ENCODE results near the gene OOSP4B.
"Not testable (repeated sequence)": the region's sequence is repeated elsewhere in the genome, so short reads cannot be mapped to it uniquely, and the experiment has no call there.

Gene OOSP4B

DNA sequence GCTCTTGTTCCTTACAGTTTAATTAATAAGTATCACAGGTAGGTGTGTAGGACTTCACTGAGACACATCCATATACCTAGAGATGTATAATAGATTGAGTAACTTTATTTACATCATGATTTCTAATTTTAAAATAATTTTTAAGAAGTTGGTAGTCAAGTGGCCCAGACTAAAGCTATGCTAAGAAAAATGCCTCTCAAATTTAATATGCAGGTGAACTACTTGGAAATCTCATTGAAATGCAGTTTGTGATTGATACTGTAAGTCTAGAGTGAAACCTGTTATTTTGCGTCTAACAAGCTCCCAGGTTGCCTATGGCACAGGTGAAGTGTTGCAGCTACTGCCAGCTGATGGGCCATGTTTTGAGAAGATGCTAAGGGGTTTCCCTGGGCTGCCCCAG is at the start of gene OOSP4B:
Gene OOSP4B (plus strand): TSS at position 301 of the 400 bp plus-strand sequence.
- no peak for DNase-seq (ENCODE audit: low read depth)

DNA sequence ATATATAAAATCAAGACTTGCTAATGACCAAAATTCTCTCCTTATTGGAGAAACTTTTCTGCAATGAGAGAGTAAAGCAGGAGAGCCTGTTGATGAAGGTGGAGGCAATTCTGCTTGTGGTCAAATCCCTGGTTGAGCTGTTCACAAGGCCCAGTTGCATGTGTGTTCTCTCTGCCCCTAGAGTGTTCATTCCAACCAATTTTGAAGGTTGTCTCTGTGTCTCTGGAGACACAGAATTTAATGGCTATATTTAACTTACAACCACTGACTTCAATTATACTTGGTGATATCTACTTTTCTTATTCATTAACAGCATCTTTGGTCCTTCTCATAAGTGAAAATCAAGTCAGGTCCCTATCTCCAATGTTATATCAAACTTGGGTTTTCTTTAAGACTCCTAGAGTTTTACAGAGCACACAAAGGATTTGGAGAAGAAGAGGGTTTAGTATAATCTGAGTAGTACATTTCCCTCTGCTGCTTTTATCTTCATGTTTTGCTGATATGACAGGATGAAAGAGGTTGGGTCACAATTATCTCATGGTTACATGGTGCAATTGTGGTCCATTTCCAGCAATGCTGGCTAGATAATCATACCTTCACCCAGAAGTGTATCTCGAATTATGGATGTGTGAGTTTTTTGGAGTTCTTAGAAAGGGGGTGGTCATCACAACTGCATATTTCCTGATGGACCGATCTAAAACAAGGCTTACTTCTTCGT is 49.1 kb upstream of the OOSP4B start:
- no peak for DNase-seq (ENCODE audit: low read depth)

DNA sequence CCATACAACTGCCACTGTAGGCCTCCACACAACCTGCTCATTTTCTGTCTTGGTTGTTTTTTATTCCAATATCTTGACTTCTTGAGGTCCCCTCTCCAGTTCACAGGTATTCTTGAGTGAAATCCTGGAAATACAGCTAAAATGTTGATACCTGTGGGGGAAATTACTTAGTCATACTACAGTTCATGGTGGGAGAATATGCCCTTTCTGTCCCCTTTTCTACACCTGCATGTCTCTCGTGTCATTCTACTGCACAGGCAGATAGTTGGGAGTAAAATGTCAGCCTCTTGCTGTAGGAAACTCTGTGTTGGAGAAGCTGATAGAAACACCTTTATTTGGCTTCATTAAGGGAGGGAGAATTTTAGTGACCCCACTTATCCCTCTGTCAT is 48.6 kb upstream of the OOSP4B start:
- DNase-seq (ENCODE audit: low read depth): no peak

DNA sequence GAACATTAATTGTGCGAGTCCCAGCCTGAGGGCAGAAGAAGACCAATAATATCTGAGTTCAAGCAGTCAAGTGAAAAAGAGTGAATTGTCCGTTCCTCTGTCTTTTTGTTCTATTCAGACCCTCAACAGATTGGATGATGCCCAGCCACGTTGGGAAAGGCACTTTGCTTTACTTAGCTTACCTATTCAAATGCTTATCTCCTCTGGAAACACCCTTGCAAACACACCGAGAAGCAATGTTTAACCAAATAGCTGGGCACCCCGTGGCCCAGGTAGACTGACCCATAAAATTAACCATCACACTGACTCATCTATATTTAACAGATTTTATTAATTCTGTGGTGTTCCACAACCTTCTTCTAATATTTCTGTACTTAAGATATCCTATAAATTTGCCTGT is 43.9 kb upstream of the OOSP4B start:
- no peak for DNase-seq (ENCODE audit: low read depth)

DNA sequence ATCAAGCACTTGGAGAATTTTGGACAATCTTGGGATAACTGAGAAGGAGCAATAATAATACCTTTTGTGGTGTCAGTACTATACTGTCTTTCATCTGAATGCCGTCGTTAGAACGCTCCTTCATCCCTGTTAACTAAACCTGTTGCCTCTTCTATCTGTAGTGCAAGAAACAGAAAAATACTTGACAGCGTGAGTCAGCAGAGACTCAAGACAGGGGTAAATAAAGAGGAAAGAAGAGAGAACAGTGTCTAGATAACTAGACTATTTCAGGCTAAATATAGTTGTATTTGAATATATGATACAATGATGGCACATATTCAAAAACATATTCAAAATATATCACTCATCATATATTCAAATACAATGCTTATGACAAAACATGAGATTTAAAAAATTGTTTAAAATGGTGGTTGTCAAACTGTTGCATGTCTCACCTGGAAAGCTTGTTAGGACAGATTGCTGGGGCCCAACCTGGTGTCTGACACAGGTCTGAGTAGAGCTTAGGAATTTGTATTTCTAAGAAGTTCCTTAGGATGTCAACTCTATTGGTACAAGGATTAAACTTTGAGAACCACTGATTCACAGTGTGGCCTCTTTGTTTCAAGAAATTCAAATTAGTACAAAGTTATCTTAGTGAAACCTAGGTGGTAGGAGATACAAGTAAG is 35.7 kb upstream of the OOSP4B start:
- no peak for DNase-seq (ENCODE audit: low read depth)

DNA sequence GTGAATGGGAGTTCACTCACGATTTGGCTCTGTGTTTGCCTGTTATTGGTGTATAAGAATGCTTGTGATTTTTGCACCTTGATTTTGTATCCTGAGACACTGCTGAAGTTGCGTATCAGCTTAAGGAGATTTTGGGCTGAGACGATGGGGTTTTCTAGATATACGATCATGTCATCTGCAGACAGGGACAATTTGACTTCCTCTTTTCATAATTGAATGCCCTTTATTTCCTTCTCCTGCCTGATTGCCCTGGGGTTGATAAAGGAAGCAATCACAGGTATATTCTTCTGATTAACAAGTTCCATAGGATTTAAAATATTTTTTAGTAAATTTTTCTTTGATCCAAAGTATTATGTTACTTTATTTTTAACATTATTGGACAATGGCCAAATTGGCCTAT is 34.9 kb upstream of the OOSP4B start:
- DNase-seq (ENCODE audit: low read depth): not testable (repeated sequence)

DNA sequence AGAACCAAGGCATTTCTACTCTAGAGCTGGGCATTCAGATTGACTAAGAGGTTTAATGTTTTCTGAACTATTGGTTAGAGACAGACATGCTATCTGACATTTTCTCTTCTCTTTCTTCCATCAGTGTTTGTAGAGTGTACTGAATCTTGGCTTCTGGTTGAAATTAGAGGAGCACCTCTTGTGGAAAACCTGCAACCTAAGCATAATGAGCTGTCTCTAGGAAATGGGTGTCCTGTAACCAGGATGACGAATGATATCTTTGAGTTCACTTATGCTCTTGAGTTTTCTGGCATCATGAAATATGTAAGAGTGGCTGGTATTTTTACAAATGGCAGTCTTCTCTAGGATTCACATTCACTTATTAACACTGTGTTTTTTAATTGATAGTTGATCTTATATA is 33.8 kb upstream of the OOSP4B start:
- DNase-seq (ENCODE audit: low read depth): no peak

DNA sequence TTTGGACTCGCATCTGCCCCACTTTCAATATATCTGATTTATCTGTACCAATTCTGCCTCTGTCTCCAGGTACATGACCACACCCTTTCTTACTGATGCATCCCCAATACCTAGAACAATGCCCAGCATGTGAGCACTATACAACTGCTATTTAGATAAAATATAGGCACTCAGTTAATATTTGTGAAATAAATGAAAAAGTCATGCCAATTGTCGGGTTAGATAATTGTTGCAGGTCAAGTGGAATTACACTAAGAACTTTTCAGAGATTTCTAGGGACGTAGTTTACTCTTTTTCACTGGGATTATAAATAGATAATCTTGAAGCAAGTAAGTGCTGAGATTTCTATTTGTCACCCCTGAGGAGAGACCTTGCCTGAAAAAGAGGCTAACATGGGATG is 32.6 kb upstream of the OOSP4B start:
- no peak for DNase-seq (ENCODE audit: low read depth)

DNA sequence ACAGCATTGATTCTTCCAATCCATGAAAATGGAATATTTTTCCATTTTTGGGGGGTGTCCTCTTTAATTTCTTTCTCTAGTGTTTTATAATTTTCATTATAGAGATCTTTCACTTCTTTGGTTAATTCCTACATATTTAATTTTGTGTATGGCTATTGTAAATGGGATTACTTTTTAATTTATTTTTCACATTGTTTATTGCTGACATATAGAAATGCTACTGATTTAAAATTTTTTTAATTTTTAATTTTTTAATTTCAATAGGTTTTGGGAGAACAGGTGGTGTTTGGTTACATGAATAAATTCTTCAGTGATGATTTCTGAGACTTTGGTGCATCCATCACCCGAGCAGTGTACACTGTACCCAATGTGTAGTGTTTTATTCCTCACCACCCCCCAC is 26.6 kb upstream of the OOSP4B start:
- no peak for DNase-seq (ENCODE audit: low read depth)

DNA sequence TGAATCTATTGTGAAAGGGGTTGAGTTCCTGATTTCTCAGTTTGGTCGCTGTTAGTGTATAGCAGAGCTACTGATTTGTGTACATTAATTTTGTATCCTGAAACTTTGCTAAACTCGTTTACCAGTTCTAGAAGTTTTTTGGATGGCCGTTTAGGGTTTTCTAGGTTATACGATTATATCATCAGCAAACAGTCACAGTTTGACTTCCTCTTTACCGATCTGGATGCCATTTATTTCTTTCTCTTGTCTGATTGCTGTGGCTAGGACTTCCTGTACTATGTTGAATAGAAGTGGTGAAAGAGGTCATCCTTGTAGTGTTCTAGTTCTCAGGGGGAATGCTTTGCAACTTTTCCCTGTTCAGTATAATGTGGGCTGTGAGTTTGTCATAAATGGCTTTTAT is 24.6 kb upstream of the OOSP4B start:
- DNase-seq (ENCODE audit: low read depth): no peak

DNA sequence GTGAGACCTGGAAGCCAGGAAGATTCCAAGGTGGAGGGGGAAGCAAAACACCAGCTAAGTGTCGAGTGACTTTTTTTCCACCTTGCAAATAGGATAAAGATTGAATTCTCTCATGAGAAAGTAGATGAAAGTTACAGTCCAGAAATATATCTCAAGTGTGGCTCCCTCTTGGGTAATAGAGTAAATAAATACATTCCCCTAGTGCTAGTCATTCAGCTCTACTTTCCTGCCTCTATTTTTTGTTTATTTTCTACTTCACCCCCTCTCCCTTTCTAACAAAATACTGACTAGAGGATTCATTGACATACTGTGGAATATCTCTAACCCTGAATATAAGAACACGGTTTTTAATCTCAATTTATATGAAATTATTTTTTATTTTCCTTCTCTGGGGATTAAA is 19.2 kb upstream of the OOSP4B start:
- peak; percentile 48 for DNase-seq (ENCODE audit: low read depth)

DNA sequence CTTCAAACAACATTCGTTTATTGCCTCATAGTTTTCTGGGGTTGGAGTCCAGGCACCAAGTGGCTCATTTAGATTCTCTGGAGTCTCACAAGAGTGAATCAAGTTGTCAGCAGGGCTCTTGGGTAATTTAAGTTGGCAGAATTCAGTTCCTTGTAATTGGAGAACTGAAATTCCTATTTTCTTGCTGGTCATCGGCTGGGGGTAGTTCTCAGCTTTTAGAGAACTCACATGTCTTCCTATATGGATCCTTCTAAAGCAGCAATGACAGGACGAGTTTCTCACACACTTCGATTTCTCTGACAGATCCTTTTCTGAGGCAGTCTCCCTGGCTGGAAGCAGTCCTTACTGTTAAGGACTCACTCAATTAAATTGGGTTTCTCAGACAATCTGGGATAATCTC is 17.3 kb upstream of the OOSP4B start:
- DNase-seq (ENCODE audit: low read depth): no peak

DNA sequence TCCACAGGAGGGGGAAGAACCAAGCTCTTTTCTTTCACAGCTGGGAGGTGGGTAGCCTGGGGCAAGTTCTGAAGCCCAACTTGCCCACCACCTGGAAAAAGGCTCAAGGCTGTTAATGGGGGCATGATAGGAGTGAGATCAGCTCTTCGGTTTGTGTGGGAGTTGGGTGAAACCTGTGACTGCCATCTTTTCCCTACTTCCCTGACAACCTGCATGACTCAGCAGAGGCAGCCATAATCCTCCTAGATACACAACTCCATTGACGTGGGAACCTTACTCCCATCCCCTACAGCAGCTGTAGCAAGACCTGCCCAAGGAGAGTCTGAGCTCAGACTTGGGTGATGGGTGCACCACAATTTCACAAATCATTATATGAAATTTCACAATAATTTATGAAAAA is 13.3 kb upstream of the OOSP4B start:
- no peak for DNase-seq (ENCODE audit: low read depth)

DNA sequence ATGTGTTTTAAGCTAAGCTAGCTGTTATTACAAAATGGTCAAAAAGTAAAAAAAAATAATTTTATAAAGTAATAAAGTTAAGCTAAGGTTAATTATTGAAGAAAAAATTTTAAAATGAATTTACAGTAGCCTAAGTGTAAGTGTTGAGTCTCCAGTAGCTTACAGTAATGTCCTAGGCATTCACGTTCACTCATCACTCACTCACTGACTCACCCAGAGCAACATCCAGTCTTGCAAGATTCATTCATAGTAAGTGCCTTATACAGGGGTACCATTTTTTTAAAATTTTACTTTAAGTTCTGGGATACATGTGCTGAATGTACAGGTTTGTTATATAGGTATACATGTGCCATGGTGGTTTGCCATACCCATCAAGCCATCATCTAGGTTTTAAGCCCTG is 11.6 kb upstream of the OOSP4B start:
- peak; percentile 76 for DNase-seq (ENCODE audit: low read depth)

DNA sequence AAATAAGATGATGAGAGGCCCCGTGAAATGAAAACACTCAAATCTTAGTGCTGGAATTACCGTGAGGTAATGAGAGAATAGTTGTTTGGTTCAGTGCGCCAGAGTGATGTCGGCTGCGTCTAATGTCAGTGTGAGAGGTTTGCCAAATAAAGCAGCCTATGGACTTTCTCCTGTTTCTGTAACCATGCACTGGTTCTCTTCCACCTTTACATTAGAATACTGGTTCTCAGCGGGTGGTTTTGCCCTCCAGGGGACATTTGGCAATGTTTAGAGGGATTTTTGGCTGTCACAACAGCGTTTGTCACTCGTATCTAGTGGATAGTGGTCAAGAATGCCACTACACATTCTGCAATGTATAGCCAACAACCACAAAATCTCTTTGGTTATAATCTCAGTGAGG is 1.1 kb downstream of the OOSP4B start:
- no peak for DNase-seq (ENCODE audit: low read depth)

DNA sequence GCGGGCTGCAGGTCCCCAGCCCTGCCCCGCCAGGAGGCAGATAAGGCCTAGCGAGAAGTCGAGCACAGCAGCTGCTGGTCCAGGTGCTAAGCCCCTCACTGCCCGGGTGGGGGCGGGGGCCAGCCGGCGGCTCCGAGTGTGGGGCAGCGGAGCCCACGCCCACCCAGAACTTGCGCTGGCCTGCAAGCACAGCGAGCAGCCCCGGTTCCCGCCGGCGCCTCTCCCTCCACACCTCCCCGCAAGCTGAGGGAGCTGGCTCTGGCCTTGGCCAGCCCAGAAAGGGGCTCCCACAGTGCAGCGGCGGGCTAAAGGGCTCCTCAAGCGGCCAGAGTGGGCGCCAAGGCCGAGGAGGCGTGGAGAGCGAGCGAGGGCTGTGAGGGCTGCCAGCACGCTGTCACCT is 3.4 kb downstream of the OOSP4B start:
- DNase-seq (ENCODE audit: low read depth): not testable (repeated sequence)

DNA sequence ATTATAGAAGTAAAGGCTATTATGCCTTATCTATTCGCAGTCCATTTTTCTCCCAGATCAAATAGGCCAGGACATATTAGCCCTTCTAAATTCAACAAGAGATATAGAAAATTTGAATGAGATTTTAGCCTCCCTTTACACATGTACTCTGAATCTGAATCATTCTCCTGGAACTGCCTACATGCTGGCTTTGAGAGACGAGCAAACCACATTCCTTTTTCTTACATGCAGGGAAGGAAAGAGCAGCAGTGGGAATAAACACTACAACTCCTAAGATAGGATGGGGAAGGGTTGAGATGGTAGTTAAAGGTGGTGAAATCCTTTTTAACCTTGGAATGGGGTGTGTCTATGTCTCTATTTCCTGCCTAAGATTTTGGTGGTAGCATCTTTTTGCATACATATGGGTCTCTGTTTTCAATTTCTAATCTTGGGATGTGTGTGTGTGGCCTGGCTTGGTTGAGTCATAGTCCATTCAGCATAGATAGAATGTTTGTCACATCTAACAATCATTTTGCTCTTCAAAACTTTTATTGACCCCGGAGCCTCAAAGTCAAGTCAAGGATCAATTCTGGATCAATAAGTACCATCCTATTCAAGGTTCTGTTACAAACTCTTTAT is 12.1 kb downstream of the OOSP4B start:
- peak; percentile 48 for DNase-seq (ENCODE audit: low read depth)

DNA sequence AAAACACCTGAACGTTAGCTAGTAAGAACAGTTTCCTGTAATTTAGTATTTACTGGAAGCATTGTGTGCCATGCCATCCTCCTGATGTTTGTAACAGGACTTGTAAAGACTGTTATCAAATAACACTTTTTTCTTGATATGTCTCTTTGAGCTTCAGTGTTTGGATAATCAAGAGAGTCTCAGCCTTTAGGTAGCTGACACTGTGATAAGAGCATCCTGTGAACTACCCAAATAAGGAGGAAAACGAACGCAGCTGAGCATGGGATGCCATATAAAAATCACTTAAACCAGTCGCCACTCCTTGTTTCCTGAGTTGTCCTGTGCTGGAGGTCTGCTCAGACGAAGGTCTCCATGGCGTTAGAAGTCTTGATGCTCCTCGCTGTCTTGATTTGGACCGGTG is 23.1 kb downstream of the OOSP4B start, which contains the start of gene OOSP2:
Gene OOSP2 (plus strand): TSS at position 301 of the 400 bp plus-strand sequence. CDS start 51 bp downstream, at position 352.
- DNase-seq (ENCODE audit: low read depth): no peak

DNA sequence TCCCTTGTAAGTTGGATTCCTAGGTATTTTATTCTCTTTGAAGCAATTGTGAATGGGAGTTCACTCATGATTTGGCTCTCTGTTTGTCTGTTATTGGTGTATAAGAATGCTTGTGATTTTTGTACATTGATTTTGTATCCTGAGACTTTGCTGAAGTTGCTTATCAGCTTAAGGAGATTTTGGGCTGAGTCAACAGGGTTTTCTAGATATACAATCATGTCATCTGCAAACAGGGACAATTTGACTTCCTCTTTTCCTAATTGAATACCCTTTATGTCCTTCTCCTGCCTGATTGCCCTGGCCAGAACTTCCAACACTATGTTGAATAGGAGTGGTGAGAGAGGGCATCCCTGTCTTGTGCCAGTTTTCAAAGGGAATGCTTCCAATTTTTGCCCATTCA is 33.4 kb downstream of the OOSP4B start:
- not testable (repeated sequence) for DNase-seq (ENCODE audit: low read depth)

DNA sequence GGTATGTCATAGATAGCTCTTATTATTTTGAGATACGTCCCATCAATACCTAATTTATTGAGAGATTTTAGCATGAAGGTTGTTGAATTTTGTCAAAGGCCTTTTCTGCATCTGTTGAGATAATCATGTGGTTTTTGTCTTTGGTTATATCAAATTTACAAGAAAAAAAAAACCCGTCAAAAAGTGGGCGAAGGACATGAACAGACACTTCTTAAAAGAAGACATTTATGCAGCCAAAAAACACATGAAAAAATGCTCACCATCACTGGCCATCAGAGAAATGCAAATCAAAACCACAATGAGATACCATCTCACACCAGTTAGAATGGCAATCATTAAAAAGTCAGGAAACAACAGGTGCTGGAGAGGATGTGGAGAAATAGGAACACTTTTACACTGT is 33.9 kb downstream of the OOSP4B start:
- not testable (repeated sequence) for DNase-seq (ENCODE audit: low read depth)

DNA sequence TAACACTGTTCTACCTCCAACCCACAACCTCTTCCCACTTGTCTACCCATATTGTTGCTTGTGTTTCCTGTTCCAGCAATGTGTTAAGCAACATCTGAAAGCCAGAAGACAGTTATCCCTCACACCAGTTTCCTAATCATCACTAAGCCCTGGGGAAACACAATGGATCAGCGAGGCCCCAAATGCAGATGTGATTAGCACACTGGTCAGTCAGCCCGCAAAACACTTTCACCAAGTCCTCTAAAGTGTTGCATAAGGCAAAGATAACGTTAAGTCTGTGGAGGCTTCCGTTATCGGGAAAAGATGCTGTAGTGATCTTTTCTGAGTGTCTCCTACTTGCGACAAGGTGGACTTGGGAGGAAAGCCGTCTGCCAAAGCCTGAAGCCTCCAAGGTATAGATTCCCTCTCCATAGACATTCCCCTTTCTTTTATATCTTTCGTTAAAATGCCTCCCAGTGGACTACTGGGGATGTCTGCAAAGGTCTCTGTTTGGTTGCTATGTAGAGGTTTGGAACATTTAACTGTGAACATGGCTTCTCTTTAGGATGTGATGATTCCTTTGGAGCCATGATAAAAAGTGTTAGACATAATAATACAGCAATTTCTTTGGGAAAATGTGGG is 39.5 kb downstream of the OOSP4B start, which contains the start of gene MS4A3:
Gene MS4A3 (plus strand): TSS at position 317 of the 621 bp plus-strand sequence. CDS start 4,496 bp downstream, outside the sequence.
- no peak for DNase-seq (ENCODE audit: low read depth)

DNA sequence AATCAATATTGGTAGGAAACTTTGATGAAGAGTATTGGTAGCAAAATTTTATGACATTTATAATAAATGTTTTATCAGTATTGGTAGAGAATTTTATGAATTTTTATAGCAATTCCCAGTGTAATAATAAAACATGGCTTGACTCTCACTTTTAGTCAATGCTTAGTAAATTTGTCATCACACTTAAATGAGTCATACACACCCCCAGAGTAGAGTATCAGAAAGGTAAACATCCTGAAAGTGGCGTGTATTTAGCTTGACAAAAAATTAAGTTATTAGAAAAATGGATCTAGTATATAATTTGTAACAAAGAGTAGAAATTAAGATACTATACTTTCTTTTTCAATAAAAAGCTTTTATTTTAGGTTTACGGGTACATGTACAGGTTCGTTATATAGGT is 42.1 kb downstream of the OOSP4B start:
- peak; percentile 50 for DNase-seq (ENCODE audit: low read depth)

All from ELR (cell line).